GM19238 (cell line): ENCODE data around the gene NLK.
"Not testable (repeated sequence)": the region's sequence is repeated elsewhere in the genome, so short reads cannot be mapped to it uniquely, and the experiment has no call there.

Source experiments
- DNase-seq: peaks from one replicate; pipeline ENCODE4 v3.0.0; 2011; ENCODE audit warnings: low spot score; ENCODE audit not compliant: insufficient read length

Gene NLK

GRCh38 chr17:28228986-28229729 is 186.7 kb downstream of the NLK start:
- DNase-seq, result no peak

GRCh38 chr17:28230011-28230410 is 187.5 kb downstream of the NLK start:
- no peak for DNase-seq

DNA sequence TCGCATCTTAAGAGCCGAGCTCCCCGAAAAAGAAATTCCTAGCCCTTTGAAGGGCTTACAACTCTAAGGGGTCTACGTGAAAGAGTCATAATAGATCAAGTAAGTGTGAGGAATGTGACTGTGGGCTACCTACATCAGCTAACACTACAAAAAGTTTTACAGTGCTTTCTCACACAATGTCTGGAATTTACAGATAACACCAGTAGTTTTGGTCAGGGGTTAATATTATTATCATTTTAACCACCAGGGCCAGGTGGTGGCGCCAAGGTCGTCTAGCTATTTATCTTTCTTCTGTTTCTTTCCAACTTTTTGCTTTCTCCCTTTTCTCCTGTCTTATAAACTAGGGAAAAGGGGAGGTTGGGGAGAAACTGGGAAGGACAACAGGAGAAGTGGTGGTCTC is 188.1 kb downstream of the NLK start:
- DNase-seq, result not testable (repeated sequence)

DNA sequence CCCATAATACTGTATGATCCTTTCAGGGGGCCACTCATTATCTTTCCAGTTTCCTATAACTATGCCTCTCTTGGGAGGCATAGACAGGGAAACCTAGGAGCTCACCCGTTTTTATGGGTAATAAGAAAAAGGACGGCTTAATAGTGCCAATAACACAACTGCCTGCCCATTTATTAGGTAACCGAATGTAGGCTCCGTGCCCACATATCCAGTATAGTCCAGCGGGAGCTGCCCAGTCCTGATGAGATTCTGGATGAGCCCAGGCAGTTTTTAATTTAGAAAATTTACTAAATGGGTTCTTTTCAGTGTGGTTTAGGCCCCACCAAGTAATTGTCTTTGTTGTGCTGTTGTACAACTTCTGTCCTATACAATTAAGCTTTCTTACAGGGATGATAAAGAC is 189.1 kb downstream of the NLK start:
- not testable (repeated sequence) for DNase-seq

- DNase-seq, result not testable (repeated sequence)
These were observed 190.7 kb downstream of the NLK start for GRCh38 chr17:28232966-28233870.

DNA sequence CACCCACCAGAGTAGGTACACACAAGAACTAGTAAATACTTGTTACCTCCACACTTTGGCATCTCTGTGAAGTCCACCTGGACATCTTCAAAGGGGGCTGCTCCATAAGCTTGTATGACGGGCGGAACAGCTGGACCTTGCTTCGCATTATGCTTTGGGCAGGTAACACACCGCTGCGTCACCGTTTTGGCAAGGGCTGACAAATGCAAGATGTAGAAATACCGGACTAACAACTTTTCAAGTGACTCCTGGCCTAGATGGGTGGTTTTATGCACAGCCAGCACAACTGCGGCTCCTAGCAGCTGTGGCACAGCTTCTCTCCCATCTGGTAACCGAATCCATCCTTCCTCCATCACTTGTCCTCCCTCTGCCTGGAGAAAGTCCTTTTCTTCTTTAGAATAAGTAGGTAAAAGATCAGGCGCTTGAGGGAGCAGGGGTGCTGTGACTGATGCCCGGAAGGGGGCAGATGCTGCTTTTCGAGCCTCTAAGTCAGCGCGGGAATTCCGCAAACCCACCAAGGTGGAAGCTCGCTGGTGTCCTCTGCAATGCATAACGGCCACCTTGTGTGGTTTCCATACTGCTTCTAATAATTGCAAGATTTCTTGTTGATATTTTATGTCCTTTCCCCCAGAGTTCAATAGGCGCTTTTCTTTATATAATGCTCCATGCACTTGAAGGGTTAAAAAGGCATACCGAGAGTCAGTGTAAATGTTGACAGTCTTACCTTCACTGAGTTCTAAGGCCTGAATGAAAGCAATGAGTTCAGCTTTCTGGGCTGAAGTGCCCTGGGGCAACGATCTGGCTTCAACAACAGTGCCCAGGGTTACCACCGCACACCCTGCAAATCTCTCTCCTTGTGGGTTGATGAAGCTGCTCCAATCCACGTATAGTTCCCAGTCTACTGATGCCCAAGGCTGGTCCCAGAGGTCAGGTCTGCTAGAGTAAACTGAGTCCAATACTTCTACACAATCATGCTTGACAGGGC is 191.7 kb downstream of the NLK start:
- not testable (repeated sequence) for DNase-seq

GRCh38 chr17:28235066-28235700 is 192.7 kb downstream of the NLK start:
- DNase-seq, result not testable (repeated sequence)

DNA sequence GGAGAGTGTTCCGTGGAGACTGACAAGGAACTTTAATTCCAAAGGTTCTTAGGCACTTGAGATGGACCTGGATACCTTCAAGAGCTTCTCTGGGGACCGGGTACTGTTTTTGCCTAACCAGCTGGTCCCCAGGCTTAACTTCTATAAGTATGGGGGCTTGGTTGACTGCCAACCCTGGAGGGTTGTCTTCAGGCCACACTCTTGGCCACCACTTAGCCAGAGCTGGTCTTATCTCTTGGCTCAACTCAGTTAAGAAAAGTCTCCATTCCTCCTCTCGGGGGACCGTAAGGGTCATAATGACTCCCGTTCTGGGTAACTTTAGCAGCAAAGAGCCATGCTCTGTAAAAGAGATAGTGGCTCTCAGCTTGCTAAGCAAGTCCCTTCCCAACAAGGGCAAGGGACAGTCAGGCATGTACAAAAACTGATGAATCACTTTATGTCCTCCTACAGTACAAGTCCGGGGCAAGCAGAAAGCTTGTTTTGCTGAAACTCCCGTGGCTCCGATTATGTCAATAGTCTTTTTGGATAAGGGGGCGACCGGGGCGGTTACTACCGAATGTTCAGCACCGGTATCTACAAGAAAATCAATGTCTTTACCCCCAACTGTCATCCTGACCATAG is 193.7 kb downstream of the NLK start:
- not testable (repeated sequence) for DNase-seq

GRCh38 chr17:28238547-28239270 is 196.2 kb downstream of the NLK start:
- DNase-seq, result not testable (repeated sequence)

DNA sequence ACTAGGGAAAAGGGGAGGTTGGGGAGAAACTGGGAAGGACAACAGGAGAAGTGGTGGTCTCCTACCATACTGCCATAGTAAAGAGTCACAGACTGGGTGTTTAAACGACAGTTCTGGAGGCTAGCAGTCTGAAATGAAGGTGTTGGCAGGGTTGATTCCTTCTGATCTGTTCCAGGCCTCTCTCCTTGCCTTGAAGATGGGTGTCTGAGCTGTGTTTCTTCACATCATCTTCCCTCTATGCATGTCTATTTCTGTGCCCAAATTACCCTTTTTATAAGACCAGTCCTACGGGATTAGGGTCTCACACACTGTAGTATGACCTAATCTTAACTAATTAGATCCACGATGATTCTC is 196.8 kb downstream of the NLK start:
- no peak for DNase-seq

DNA sequence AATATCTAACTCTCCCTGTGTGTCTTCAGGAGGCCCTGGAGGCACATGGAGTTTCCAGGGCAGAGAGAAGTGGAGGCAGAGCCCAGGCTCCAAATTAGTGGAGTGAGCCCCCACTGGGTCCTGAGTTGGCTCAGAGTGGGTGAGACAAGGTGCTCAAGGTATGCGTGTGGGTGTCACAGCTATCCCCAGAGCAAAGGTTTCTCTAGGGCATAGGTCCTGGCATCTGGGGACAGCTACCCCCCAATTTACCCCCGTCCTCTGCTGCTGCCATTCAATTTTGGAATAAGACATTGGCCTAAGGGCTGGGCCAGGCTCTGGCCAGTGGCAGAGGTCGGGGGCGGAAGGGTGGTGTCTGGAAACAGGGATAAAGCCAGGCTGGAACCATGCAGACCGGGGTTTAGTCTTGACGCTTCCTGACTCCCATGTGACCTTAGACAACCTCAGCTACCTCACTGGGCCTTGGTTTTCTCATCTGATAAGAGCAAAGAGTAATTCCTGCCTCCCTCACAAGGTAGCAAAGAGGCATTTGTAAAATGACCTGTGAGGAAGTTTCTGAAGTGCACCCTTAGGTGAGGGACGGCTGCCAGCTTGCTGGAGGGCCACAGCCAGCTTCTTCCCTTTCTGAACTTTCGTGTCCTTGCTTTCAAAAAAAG is 198.3 kb downstream of the NLK start:
- no peak for DNase-seq

DNA sequence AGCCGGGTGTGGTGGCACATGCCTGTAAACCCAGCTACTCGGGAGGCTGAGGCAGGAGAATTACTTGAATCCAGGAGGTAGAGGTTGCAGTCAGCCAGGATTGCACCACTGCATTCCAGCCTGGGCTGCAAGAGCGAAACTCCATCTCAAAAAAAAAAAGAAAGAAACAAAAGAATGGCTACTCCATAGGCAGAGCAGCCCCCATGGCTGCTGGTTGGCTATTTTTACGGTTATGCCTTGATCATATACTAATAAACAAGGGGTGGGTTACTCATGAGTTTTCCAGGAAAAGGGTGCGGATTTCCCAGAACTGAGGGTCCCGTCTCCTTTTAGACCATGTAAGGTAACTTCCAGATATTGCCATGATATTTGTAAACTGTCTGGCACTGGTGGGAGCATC is 200.3 kb downstream of the NLK start:
- no peak for DNase-seq

DNA sequence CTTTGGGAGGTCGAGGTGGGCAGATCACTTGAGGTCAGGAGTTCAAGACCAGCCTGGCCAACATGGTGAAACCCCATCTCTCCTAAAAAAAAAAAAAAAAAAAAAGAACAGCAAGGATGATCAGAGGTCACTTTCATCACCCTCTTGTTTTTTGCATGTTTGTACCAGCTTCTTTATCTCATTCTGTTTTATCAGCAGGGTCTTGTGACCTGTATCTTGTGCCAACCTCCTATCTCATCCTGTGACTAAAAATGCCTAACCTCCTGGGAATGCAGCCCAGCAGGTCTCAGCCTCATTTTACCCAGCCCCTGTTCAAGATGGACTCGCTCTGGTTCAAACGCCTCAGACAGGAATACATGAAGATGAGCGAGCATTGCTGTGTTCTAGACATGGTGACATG is 200.8 kb downstream of the NLK start:
- DNase-seq, result not testable (repeated sequence)

GRCh38 chr17:28244446-28244845 is 202.0 kb downstream of the NLK start:
- no peak for DNase-seq
